ENCODE data around the gene GANC. TPM values are rescaled to one million over a fixed set of nuclear protein-coding genes. Genes with fewer than 3 reads are reported as not detected.

Gene GANC
- total and polyA plus RNA-seq, 2 experiments from 2014 or later = 7.4 to 12.6 TPM

- peaks cover 22% of the 10 kb centered on the region; the same call in 1 of the 2 replicates for H3K4me1 ChIP-seq (ENCODE audit: insufficient read depth)
- peaks cover 17% of the 10 kb centered on the region; the same call in 1 of the 2 replicates for H3K36me3 ChIP-seq (ENCODE audit: insufficient read depth)
- H3K9me2 ChIP-seq (ENCODE audit: insufficient read depth) = no peaks in the 10 kb centered on the region
- H3K4me3 ChIP-seq = no peak overlapping the region
- Mint-ChIP-seq H3K4me1 (peaks cover 23% of the 10 kb centered on the region; the same call in 2 of the 3 replicates), H3K27ac (no peak overlapping the region), H3K9me3 (no peaks in the 10 kb centered on the region), H3K36me3 (ENCODE audit: low read depth) (peaks cover 23% of the 10 kb centered on the region), H3K27me3 (ENCODE audit: insufficient read depth, low read depth, poor library complexity) (peaks cover 2% of the 10 kb centered on the region), H3K4me3 (no peak overlapping the region)
- H4K20me1 ChIP-seq (replicated peaks; ENCODE audit: insufficient read depth) = peaks cover 5% of the 10 kb centered on the region; the same call in 1 of the 2 replicates
- DNase-seq (ENCODE audit: low spot score) (no peak), ATAC-seq (no peak)
- no peak for TF ChIP-seq NANOG (IDR thresholded peaks at IDR 0.05; ENCODE audit: borderline replicate concordance)
- TF ChIP-seq ZNF331 (CRISPR knock-in tag; IDR thresholded peaks at IDR 0.05; ENCODE audit: low read depth) = no peak
- TF ChIP-seq, protein P1, sequence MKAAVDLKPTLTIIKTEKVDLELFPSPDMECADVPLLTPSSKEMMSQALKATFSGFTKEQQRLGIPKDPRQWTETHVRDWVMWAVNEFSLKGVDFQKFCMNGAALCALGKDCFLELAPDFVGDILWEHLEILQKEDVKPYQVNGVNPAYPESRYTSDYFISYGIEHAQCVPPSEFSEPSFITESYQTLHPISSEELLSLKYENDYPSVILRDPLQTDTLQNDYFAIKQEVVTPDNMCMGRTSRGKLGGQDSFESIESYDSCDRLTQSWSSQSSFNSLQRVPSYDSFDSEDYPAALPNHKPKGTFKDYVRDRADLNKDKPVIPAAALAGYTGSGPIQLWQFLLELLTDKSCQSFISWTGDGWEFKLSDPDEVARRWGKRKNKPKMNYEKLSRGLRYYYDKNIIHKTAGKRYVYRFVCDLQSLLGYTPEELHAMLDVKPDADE (IDR thresholded peaks at IDR 0.05) = no peak
- TF ChIP-seq ZNF462 (CRISPR knock-in tag; IDR thresholded peaks at IDR 0.05) = no peak
- no peak for TF ChIP-seq EZH2phosphoT487 (IDR thresholded peaks at IDR 0.05; ENCODE audit: unreplicated experiment)
- no peak for TF ChIP-seq STAT1 (IDR thresholded peaks at IDR 0.05; ENCODE audit: unreplicated experiment)
- TF ChIP-seq CREB1 (CRISPR knock-in tag; IDR thresholded peaks at IDR 0.05; ENCODE audit: low read depth) = no peak
- TF ChIP-seq, protein P2, sequence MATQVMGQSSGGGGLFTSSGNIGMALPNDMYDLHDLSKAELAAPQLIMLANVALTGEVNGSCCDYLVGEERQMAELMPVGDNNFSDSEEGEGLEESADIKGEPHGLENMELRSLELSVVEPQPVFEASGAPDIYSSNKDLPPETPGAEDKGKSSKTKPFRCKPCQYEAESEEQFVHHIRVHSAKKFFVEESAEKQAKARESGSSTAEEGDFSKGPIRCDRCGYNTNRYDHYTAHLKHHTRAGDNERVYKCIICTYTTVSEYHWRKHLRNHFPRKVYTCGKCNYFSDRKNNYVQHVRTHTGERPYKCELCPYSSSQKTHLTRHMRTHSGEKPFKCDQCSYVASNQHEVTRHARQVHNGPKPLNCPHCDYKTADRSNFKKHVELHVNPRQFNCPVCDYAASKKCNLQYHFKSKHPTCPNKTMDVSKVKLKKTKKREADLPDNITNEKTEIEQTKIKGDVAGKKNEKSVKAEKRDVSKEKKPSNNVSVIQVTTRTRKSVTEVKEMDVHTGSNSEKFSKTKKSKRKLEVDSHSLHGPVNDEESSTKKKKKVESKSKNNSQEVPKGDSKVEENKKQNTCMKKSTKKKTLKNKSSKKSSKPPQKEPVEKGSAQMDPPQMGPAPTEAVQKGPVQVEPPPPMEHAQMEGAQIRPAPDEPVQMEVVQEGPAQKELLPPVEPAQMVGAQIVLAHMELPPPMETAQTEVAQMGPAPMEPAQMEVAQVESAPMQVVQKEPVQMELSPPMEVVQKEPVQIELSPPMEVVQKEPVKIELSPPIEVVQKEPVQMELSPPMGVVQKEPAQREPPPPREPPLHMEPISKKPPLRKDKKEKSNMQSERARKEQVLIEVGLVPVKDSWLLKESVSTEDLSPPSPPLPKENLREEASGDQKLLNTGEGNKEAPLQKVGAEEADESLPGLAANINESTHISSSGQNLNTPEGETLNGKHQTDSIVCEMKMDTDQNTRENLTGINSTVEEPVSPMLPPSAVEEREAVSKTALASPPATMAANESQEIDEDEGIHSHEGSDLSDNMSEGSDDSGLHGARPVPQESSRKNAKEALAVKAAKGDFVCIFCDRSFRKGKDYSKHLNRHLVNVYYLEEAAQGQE (IDR thresholded peaks at IDR 0.05; ENCODE audit: unreplicated experiment) = no peak
- no peak for TF ChIP-seq POLR2AphosphoS5 (IDR thresholded peaks at IDR 0.05; ENCODE audit: low read depth)
- TF ChIP-seq CTCF (conservative IDR thresholded peaks at IDR 0.05; ENCODE audit: low read depth in 2 of 2) = no peak
- TF ChIP-seq EZH2 (IDR thresholded peaks at IDR 0.05; ENCODE audit: low read depth, unreplicated experiment) = no peak
- TF ChIP-seq ZNF114 (CRISPR knock-in tag; IDR thresholded peaks at IDR 0.05) = no peak
- H3K4me2 ChIP-seq = 0 out of 2 replicates have a peak overlapping the region, but pooled peaks have one; percentile 9
- H3K27ac ChIP-seq (ENCODE audit: low read depth) = no peak overlapping the region
- no peak overlapping the region for H2AFZ ChIP-seq
- no peaks in the 10 kb centered on the region for H3K27me3 ChIP-seq (ENCODE audit: insufficient read depth)
- H3K79me2 ChIP-seq (replicated peaks; ENCODE audit: insufficient read depth) = peaks cover 57% of the 10 kb centered on the region
- H3F3A ChIP-seq (replicated peaks; ENCODE audit: low read depth) = no peaks in the 10 kb centered on the region
Measured at GRCh38 chr15:42270996-42271395, 2.0 kb upstream of the GANC start.

All from GM23338 (cell line).